ENCODE results near the gene HMCN1.
"Not testable (repeated sequence)": the region's sequence is repeated elsewhere in the genome, so short reads cannot be mapped to it uniquely, and the experiment has no call there.

Gene HMCN1

GRCh38 chr1:185860311-185860710 is 126.1 kb downstream of the HMCN1 start:
- no peak for DNase-seq

- no peak for DNase-seq
These were observed 126.7 kb downstream of the HMCN1 start for GRCh38 chr1:185860859-185861258.

GRCh38 chr1:185861630-185862029 is 127.4 kb downstream of the HMCN1 start:
- no peak for DNase-seq

GRCh38 chr1:185862235-185862634 is 128.0 kb downstream of the HMCN1 start:
- DNase-seq, result no peak

GRCh38 chr1:185864331-185864730 is 130.1 kb downstream of the HMCN1 start:
- DNase-seq, result no peak

GRCh38 chr1:185864889-185865517 is 130.8 kb downstream of the HMCN1 start:
- DNase-seq, result no peak

GRCh38 chr1:185869590-185869989 is 135.4 kb downstream of the HMCN1 start:
- DNase-seq, result no peak

- DNase-seq, result no peak
These were observed 137.5 kb downstream of the HMCN1 start for GRCh38 chr1:185871627-185872150.

GRCh38 chr1:185874246-185874645 is 140.1 kb downstream of the HMCN1 start:
- DNase-seq, result no peak

GRCh38 chr1:185880330-185880729 is 146.1 kb downstream of the HMCN1 start:
- no peak for DNase-seq

- DNase-seq, result no peak
These were observed 146.7 kb downstream of the HMCN1 start for GRCh38 chr1:185880779-185881333.

- DNase-seq, result no peak
These were observed 151.9 kb downstream of the HMCN1 start for GRCh38 chr1:185886046-185886445.

GRCh38 chr1:185886671-185887070 is 152.5 kb downstream of the HMCN1 start:
- DNase-seq, result no peak

- not testable (repeated sequence) for DNase-seq
These were observed 158.7 kb downstream of the HMCN1 start for GRCh38 chr1:185892831-185893403.

GRCh38 chr1:185894791-185895190 is 160.6 kb downstream of the HMCN1 start:
- no peak for DNase-seq

GRCh38 chr1:185895208-185895900 is 161.2 kb downstream of the HMCN1 start:
- DNase-seq, result no peak

GRCh38 chr1:185896863-185897262 is 162.7 kb downstream of the HMCN1 start:
- no peak for DNase-seq

GRCh38 chr1:185906186-185906585 is 172.0 kb downstream of the HMCN1 start:
- DNase-seq, result no peak

- no peak for DNase-seq
These were observed 173.1 kb downstream of the HMCN1 start for GRCh38 chr1:185907246-185907645.

- DNase-seq, result no peak
These were observed 177.8 kb downstream of the HMCN1 start for GRCh38 chr1:185911978-185912377.

GRCh38 chr1:185912504-185912903 is 178.3 kb downstream of the HMCN1 start:
- no peak for DNase-seq

- no peak for DNase-seq
These were observed 179.9 kb downstream of the HMCN1 start for GRCh38 chr1:185914089-185914488.

- no peak for DNase-seq
These were observed 182.7 kb downstream of the HMCN1 start for GRCh38 chr1:185916861-185917260.

- no peak for DNase-seq
These were observed 183.5 kb downstream of the HMCN1 start for GRCh38 chr1:185917646-185918045.
